HepG2 (cell line): ENCODE data around the gene ACSS1. TPM values are rescaled to one million over a fixed set of nuclear protein-coding genes. Genes with fewer than 3 reads are reported as not detected.
A peak's percentile ranks its signal among the peaks of the same experiment; 100 is the strongest.

Source experiments
- HNF1B ChIP-seq: sonication (generic); formaldehyde crosslinking; IDR thresholded peaks from 2 replicates; pipeline ENCODE4 v1.5.1; 2020; ENCODE audit warnings: mild to moderate bottlenecking, moderate library complexity, missing genetic modification reagents
- SRSF9 ChIP-seq: fragments of 200-400 bp; formaldehyde crosslinking; IDR thresholded peaks from 2 replicates; pipeline ENCODE4 v1.6.1; 2018; ENCODE audit warnings: borderline replicate concordance, mild to moderate bottlenecking, low read depth, low read length; ENCODE audit not compliant: insufficient read depth, poor library complexity, severe bottlenecking
- ZMYM3 ChIP-seq: sonication (generic); formaldehyde crosslinking; IDR thresholded peaks from 2 replicates; pipeline ENCODE4 v1.5.1; 2020; ENCODE audit warnings: mild to moderate bottlenecking, missing genetic modification reagents
- ZNF160 ChIP-seq: sonication (generic); formaldehyde crosslinking; IDR thresholded peaks from 2 replicates; pipeline ENCODE4 v1.8.0; 2022; ENCODE audit warnings: mild to moderate bottlenecking, inconsistent platforms, missing genetic modification reagents
- ZNF629 ChIP-seq: sonication (generic); formaldehyde crosslinking; conservative IDR thresholded peaks from 2 replicates; pipeline ENCODE4 v1.5.0; 2020; ENCODE audit warnings: missing genetic modification reagents
- ZSCAN30 ChIP-seq: sonication (generic); formaldehyde crosslinking; IDR thresholded peaks from 2 replicates; pipeline ENCODE4 v1.5.0; 2020; ENCODE audit warnings: mild to moderate bottlenecking, missing genetic modification reagents
- ZSCAN5A ChIP-seq: sonication (generic); formaldehyde crosslinking; IDR thresholded peaks from 2 replicates; pipeline ENCODE4 v1.8.0; 2022; ENCODE audit warnings: mild to moderate bottlenecking, missing genetic modification reagents, borderline replicate concordance
- ZSCAN9 ChIP-seq: IDR thresholded peaks from 2 replicates; pipeline ENCODE4 v1.6.1; 2016; ENCODE audit warnings: borderline replicate concordance
- polyA plus RNA-seq, 8 experiments: library from polyadenylated mRNA; depleted of rRNA in 3 of 8; stranded (reverse) in 7 of 8; unstranded in 1 of 8; fragments of >200 nt; fragmentation: Illumina TruSeq in 4 of 8; extraction: Trizol in 4 of 8; gene quantifications; 2 replicates each; pipeline versions ENCODE4 v1.2.1 to v1.2.3, GENCODE V29; 2011 to 2016; ENCODE audit warnings: low read depth in 4 of 8, missing spikeins in 1 of 8, mixed read lengths in 1 of 8; ENCODE audit not compliant: insufficient read depth in 1 of 8
- total RNA-seq, 5 experiments: library from RNA; depleted of rRNA; stranded (reverse); fragments of >200 nt; fragmentation: Illumina TruSeq; extraction: Trizol; gene quantifications; 2 replicates each; pipeline ENCODE4 v1.2.3, GENCODE V29; 2016; ENCODE audit warnings: low read depth in 1 of 5
- TF ChIP-seq, protein P1 (sequence below): sonication (generic); formaldehyde crosslinking; IDR thresholded peaks from 2 replicates; pipeline ENCODE4 v1.9.0; 2021; ENCODE audit warnings: mild to moderate bottlenecking, missing genetic modification reagents
- TF ChIP-seq, protein P2 (sequence below), 2 experiments: sonication (generic) in 1 of 2; formaldehyde crosslinking in 1 of 2; IDR thresholded peaks; 2 replicates each; pipeline versions ENCODE4 v1.4.0 to v1.6.1; 2016 to 2020; ENCODE audit warnings: borderline replicate concordance in 1 of 2, low read depth in 1 of 2, mild to moderate bottlenecking in 1 of 2, missing genetic modification reagents in 1 of 2
- TF ChIP-seq, protein P3 (sequence below): sonication (generic); formaldehyde crosslinking; IDR thresholded peaks from 2 replicates; pipeline ENCODE4 v1.8.1; 2023; ENCODE audit warnings: missing genetic modification reagents, inconsistent platforms, borderline replicate concordance

ACSS1 gene
- total and polyA plus RNA-seq, 2 of the 13 experiments (the other 11 are each of a cell fraction or from before 2014, with no cell fraction given), result 15.2 to 41.6 TPM

DNA sequence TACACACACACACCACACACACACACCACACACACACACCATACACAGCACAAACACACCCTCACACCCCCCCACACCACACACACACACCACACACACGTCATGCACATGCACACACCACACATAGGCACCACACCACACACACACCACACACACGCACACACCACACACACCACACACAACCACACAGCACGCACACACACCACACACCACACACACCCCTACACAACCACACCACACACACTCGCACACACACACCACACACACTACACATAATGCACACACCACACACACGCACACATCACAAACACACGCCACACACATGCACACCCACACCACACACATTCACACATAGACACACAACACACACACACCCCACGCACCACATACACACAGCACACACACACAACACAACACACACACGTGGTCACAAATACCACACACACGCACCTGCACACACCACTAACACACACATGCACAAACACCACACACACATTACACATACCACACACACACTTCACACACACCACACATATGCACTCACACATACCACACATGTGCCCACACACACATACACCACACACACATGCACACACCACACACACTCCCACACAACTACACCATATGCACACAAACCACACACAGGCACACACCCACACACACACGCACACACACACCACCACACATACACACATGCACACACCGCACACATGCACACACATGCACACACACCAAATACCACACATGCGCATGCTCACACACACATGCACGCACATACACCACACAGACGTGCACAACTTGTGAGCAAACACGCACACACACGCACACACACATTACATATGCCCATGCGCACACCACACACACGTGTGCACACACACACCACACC, 9.4 kb upstream of the ACSS1 start (continued):
- no peak for TF ChIP-seq ZNF160 (CRISPR knock-in tag)
- TF ChIP-seq, protein P1, sequence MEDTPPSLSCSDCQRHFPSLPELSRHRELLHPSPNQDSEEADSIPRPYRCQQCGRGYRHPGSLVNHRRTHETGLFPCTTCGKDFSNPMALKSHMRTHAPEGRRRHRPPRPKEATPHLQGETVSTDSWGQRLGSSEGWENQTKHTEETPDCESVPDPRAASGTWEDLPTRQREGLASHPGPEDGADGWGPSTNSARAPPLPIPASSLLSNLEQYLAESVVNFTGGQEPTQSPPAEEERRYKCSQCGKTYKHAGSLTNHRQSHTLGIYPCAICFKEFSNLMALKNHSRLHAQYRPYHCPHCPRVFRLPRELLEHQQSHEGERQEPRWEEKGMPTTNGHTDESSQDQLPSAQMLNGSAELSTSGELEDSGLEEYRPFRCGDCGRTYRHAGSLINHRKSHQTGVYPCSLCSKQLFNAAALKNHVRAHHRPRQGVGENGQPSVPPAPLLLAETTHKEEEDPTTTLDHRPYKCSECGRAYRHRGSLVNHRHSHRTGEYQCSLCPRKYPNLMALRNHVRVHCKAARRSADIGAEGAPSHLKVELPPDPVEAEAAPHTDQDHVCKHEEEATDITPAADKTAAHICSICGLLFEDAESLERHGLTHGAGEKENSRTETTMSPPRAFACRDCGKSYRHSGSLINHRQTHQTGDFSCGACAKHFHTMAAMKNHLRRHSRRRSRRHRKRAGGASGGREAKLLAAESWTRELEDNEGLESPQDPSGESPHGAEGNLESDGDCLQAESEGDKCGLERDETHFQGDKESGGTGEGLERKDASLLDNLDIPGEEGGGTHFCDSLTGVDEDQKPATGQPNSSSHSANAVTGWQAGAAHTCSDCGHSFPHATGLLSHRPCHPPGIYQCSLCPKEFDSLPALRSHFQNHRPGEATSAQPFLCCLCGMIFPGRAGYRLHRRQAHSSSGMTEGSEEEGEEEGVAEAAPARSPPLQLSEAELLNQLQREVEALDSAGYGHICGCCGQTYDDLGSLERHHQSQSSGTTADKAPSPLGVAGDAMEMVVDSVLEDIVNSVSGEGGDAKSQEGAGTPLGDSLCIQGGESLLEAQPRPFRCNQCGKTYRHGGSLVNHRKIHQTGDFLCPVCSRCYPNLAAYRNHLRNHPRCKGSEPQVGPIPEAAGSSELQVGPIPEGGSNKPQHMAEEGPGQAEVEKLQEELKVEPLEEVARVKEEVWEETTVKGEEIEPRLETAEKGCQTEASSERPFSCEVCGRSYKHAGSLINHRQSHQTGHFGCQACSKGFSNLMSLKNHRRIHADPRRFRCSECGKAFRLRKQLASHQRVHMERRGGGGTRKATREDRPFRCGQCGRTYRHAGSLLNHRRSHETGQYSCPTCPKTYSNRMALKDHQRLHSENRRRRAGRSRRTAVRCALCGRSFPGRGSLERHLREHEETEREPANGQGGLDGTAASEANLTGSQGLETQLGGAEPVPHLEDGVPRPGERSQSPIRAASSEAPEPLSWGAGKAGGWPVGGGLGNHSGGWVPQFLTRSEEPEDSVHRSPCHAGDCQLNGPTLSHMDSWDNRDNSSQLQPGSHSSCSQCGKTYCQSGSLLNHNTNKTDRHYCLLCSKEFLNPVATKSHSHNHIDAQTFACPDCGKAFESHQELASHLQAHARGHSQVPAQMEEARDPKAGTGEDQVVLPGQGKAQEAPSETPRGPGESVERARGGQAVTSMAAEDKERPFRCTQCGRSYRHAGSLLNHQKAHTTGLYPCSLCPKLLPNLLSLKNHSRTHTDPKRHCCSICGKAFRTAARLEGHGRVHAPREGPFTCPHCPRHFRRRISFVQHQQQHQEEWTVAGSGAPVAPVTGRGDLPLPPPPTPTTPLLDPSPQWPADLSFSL (CRISPR knock-in tag), result peak; percentile 91
- TF ChIP-seq ZSCAN9 (CRISPR knock-in tag), result no peak
- TF ChIP-seq SRSF9, result no peak
- TF ChIP-seq HNF1B (CRISPR knock-in tag), result no peak
- no peak for TF ChIP-seq ZNF629 (CRISPR knock-in tag)
- TF ChIP-seq ZMYM3 (CRISPR knock-in tag), result 0 out of 2 replicates have a peak, but pooled peaks have one; percentile 13
- TF ChIP-seq, protein P2, sequence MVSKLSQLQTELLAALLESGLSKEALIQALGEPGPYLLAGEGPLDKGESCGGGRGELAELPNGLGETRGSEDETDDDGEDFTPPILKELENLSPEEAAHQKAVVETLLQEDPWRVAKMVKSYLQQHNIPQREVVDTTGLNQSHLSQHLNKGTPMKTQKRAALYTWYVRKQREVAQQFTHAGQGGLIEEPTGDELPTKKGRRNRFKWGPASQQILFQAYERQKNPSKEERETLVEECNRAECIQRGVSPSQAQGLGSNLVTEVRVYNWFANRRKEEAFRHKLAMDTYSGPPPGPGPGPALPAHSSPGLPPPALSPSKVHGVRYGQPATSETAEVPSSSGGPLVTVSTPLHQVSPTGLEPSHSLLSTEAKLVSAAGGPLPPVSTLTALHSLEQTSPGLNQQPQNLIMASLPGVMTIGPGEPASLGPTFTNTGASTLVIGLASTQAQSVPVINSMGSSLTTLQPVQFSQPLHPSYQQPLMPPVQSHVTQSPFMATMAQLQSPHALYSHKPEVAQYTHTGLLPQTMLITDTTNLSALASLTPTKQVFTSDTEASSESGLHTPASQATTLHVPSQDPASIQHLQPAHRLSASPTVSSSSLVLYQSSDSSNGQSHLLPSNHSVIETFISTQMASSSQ (IDR thresholded peaks at IDR 0.05; ENCODE audit: low read depth), result no peak
- TF ChIP-seq, protein P2 (CRISPR knock-in tag; IDR thresholded peaks at IDR 0.05; ENCODE audit: borderline replicate concordance), result peak; percentile 43; the same call in 1 of the 2 replicates
- no peak for TF ChIP-seq ZSCAN5A (CRISPR knock-in tag)
- no peak for TF ChIP-seq ZSCAN30
- TF ChIP-seq, protein P3, sequence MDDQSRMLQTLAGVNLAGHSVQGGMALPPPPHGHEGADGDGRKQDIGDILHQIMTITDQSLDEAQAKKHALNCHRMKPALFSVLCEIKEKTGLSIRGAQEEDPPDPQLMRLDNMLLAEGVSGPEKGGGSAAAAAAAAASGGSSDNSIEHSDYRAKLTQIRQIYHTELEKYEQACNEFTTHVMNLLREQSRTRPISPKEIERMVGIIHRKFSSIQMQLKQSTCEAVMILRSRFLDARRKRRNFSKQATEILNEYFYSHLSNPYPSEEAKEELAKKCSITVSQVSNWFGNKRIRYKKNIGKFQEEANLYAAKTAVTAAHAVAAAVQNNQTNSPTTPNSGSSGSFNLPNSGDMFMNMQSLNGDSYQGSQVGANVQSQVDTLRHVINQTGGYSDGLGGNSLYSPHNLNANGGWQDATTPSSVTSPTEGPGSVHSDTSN, result no peak
